ENCODE data around the gene FES.

The FES gene

DNA sequence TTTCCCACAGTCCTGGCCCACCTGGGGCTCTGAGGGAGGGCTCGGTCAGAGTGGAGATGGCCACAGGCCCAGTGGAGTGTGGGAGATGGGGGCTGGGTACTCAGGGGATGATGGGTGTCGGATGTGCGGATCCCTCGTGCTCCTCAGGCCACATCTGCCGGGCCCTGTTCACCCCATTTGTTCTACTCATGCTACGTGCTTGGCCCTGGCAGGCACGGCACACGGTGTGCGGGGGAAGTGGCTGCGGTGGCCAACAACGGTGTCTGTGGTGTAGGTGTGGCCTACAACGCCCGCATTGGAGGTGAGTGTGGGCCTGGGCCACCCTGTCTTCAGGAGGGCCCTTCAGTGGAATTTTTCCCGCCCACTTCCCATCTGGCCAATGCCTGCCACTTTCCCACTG is 7.0 kb upstream of the FES start:
- no peak for DNase-seq

DNA sequence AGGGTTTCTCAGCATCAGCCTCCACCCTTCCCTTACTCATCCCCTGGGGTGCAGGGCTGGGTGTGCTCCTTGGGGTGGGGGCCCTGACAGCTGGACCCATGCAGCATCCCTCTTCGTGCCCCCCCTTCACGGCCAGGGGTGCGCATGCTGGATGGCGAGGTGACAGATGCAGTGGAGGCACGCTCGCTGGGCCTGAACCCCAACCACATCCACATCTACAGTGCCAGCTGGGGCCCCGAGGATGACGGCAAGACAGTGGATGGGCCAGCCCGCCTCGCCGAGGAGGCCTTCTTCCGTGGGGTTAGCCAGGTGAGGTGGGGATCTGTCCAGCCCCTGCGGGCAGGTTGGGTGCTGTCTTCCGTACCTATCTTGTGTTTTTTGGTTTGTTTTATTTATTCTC is 6.3 kb upstream of the FES start:
- no peak for DNase-seq

DNA sequence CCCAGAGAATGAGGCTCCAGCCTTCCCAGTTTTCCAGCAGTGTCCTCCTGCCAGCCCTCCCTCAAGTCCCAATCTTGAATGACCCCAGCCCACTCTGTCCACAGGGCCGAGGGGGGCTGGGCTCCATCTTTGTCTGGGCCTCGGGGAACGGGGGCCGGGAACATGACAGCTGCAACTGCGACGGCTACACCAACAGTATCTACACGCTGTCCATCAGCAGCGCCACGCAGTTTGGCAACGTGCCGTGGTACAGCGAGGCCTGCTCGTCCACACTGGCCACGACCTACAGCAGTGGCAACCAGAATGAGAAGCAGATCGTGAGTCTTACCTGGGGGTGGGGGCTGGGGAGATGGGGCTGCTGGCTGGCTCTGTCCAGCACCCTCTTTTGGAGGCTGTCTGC is 5.6 kb upstream of the FES start:
- DNase-seq, result no peak

DNA sequence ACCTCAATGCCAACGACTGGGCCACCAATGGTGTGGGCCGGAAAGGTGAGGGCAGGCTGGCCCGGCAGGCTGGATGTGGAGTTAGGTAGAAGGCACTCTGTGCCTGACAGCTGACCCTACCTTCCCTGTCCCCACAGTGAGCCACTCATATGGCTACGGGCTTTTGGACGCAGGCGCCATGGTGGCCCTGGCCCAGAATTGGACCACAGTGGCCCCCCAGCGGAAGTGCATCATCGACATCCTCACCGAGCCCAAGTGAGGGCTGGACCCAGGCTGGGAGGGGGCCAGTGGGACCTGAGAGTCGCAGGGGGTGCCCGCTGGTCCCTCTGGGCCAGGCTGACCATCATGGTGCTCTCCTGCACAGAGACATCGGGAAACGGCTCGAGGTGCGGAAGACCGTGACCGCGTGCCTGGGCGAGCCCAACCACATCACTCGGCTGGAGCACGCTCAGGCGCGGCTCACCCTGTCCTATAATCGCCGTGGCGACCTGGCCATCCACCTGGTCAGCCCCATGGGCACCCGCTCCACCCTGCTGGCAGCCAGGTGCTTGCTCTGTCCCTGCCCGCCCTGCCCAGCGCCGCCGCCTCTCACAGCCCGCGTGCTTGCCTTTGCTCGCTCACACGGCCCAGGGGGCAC is 4.5 kb upstream of the FES start:
- no peak for DNase-seq

DNA sequence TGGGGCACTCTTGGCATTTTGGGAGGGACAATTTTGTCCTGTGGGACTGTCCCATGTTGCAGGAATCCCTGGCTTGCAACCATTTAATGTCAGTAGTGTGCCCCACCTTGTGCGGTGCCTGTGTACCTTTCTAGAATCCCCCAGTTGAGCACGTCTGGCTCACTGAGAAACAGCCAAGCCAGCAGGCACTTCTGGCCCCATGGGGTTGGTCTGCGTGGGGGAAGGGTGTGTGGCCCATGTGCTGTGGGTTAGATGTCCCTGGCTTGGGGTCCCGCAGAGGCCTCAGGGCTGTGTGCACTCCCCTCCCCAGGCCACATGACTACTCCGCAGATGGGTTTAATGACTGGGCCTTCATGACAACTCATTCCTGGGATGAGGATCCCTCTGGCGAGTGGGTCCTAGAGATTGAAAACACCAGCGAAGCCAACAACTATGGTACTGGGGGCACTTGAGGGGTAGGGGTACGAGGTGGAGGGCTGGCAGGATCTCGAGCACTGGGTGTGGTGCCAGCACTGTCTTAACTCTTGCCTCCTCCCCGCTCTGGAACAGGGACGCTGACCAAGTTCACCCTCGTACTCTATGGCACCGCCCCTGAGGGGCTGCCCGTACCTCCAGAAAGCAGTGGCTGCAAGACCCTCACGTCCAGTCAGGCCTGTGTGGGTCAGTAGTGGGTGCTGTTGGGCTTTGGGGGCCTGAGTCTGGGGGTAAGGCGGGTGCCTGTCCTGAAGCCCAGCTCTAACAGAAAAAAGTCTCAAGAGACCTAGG is 3.7 kb upstream of the FES start:
- no peak for DNase-seq

DNA sequence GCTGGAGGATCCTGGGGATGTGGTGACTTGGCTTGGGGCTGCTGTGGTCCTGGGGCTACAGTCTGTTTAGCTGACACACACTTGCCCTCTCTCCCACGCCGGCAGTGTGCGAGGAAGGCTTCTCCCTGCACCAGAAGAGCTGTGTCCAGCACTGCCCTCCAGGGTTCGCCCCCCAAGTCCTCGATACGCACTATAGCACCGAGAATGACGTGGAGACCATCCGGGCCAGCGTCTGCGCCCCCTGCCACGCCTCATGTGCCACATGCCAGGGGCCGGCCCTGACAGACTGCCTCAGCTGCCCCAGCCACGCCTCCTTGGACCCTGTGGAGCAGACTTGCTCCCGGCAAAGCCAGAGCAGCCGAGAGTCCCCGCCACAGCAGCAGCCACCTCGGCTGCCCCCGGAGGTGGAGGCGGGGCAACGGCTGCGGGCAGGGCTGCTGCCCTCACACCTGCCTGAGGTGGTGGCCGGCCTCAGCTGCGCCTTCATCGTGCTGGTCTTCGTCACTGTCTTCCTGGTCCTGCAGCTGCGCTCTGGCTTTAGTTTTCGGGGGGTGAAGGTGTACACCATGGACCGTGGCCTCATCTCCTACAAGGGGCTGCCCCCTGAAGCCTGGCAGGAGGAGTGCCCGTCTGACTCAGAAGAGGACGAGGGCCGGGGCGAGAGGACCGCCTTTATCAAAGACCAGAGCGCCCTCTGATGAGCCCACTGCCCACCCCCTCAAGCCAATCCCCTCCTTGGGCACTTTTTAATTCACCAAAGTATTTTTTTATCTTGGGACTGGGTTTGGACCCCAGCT is 2.9 kb upstream of the FES start:
- no peak for DNase-seq

DNA sequence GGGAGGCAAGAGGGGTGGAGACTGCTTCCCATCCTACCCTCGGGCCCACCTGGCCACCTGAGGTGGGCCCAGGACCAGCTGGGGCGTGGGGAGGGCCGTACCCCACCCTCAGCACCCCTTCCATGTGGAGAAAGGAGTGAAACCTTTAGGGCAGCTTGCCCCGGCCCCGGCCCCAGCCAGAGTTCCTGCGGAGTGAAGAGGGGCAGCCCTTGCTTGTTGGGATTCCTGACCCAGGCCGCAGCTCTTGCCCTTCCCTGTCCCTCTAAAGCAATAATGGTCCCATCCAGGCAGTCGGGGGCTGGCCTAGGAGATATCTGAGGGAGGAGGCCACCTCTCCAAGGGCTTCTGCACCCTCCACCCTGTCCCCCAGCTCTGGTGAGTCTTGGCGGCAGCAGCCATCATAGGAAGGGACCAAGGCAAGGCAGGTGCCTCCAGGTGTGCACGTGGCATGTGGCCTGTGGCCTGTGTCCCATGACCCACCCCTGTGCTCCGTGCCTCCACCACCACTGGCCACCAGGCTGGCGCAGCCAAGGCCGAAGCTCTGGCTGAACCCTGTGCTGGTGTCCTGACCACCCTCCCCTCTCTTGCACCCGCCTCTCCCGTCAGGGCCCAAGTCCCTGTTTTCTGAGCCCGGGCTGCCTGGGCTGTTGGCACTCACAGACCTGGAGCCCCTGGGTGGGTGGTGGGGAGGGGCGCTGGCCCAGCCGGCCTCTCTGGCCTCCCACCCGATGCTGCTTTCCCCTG is 2.2 kb upstream of the FES start:
- no peak for DNase-seq

DNA sequence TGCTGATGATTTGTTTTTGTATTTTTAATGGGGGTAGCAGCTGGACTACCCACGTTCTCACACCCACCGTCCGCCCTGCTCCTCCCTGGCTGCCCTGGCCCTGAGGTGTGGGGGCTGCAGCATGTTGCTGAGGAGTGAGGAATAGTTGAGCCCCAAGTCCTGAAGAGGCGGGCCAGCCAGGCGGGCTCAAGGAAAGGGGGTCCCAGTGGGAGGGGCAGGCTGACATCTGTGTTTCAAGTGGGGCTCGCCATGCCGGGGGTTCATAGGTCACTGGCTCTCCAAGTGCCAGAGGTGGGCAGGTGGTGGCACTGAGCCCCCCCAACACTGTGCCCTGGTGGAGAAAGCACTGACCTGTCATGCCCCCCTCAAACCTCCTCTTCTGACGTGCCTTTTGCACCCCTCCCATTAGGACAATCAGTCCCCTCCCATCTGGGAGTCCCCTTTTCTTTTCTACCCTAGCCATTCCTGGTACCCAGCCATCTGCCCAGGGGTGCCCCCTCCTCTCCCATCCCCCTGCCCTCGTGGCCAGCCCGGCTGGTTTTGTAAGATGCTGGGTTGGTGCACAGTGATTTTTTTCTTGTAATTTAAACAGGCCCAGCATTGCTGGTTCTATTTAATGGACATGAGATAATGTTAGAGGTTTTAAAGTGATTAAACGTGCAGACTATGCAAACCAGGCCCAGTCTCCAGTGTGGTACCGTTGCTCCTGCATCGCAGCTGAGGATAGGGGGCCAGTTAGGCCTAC is 1.4 kb upstream of the FES start:
- DNase-seq, result no peak

DNA sequence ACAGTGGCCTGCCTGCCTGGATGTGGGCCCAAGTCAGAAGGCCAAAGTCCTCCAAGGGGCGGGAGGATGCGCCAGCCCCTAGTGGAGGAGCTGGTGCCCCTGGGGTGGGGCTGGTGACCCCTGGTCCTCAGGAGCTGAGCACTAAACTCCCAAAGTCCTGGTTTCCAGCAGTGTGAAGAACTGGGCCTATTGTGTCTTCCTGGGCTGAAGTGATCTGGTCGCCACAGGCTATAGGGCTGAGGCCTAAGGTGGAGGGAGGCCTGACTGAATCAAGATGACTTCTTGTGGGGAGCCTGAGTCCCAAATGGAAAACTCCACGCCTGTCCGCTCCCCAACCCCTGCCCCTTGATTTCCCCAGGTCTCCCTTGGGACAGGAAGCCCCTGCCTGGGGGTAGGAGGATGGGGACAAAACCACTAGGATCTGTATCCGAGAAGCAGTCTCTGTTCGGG is 753 bp upstream of the FES start:
- peak; percentile 49 for DNase-seq

DNA sequence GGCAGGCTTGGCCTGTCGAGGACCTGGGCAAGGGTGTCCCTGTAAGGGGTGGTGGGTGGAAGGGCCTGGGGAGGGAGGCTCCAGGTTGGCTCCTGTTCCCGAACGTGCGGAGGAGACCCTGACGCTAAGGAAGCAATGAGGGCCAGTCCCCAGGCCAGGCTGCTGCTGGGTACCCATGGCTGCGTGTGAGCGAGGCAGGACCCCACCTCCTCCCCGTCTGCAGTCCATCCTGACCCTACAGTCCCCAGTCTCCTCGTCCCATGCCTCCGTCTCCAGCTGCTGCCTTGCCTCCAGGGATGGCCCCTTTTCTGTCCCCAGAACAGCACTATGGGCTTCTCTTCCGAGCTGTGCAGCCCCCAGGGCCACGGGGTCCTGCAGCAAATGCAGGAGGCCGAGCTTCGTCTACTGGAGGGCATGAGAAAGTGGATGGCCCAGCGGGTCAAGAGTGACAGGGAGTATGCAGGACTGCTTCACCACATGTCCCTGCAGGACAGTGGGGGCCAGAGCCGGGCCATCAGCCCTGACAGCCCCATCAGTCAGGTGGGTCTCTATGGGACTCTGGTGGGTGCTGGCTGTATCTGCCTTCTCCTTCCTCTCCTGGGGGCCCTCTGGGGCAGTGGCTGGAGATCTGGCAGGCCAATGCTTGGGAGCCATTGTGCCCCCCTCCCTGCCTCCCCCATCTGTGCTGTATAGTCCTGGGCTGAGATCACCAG is 571 bp downstream of the FES start:
- peak; percentile 47 for DNase-seq

DNA sequence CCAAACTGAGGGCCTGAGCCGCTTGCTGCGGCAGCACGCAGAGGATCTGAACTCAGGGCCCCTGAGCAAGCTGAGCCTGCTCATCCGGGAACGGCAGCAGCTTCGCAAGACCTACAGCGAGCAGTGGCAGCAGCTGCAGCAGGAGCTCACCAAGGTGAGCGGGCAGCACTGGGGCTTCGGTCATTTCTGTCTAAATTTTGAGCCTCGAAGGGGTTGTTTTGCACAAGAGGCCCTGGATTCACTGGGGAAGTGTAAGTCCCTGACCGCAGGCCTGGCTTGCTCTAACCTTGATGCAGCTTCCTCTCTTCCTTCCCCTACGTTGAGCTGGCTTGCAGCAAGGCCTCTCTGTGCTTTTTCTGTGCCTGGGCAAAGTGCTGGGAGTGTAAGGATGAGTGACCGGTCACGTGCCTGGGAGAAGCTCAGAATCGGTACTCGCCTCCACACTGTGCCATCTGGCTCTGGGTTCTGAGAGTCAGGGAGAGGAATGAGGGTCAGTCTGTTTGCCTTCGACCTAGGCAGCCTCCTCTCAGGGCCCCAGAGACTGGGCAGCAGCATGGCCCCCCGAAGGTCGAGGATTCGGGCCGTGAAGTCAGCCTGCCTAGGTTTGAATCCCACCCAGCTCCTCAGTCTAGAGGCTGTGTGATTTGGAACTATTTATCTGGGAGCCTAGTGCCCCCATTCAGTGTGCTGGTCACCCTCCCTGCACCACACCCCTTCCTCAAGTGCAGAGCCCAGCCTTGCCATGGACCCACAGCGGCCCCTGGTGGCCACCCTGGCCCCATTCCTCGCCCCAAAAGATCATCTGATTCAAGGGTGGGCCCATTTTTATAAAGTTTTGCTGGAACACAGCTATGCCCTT is 1.4 kb downstream of the FES start:
- peak; percentile 93 for DNase-seq

DNA sequence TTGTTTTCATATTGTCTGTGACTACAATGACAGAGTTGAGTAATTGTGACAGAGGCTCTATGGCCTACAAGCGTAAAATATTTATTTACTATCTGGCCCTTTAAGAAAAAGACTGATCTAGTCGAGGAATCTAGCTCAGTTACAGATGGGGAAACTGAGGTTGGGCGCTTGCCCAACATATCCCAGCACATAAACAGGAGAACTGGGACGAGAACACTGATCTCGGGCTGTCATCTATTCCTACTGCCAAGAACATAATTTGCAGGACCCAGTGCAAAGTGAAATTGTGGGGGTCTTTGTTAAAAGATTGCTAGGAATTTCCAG is 1.9 kb downstream of the FES start:
- no peak for DNase-seq

DNA sequence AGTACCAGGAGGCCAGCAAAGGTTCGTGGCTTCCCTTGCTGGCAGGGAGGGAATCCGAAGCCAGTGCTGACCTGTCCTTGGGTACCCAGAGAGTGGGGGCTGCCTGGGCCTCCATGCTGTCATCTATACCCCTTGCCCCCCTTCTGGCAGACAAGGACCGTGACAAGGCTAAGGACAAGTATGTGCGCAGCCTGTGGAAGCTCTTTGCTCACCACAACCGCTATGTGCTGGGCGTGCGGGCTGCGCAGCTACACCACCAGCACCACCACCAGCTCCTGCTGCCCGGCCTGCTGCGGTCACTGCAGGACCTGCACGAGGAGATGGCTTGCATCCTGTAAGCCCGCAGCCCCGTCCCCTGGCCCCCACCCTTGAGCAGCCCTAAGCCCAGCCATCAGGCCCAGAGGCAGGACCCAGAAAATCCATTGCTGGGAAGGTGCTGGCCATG is 2.8 kb downstream of the FES start:
- no peak for DNase-seq

DNA sequence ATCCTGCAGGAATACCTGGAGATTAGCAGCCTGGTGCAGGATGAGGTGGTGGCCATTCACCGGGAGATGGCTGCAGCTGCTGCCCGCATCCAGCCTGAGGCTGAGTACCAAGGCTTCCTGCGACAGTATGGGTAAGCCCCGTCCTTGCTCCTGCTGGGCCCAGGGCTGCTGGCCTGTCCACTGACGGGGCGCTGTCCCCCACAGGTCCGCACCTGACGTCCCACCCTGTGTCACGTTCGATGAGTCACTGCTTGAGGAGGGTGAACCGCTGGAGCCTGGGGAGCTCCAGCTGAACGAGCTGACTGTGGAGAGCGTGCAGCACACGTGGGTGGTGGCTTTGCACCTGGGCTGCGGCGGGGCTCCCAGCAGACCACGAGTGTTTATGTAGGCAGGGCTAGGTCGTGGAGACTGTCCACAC is 5.0 kb downstream of the FES start:
- DNase-seq, result no peak

DNA sequence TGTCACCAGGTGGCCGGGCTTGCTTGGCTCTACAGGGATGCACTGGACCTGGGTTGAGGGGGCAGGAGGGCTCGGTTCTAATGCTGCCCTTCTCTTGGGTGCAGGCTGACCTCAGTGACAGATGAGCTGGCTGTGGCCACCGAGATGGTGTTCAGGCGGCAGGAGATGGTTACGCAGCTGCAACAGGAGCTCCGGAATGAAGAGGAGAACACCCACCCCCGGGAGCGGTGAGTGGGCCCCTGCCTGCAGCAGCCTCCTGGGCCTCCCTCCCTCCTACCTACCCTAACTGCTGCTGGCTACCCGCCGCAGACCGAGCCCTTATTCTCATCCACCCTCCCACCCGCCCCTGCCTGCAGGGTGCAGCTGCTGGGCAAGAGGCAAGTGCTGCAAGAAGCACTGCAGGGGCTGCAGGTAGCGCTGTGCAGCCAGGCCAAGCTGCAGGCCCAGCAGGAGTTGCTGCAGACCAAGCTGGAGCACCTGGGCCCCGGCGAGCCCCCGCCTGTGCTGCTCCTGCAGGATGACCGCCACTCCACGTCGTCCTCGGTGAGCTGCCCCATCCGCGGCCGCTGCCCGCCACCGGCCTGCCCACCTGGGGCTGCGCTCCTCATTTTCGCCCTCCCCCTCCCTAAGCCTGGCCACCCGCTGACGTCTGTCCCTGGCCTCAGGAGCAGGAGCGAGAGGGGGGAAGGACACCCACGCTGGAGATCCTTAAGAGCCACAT is 5.6 kb downstream of the FES start:
- no peak for DNase-seq

DNA sequence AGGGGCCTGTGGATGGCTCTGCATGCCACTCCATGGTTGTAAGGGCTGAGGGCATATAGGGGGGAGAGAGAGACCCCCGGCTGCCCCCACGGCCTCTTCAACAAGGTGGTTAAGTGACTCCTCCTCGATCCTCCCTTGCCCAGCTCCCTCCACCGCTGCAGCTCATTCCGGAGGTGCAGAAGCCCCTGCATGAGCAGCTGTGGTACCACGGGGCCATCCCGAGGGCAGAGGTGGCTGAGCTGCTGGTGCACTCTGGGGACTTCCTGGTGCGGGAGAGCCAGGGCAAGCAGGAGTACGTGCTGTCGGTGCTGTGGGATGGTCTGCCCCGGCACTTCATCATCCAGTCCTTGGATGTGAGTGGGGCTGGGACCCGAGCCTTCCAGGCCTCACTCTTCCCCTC is 6.5 kb downstream of the FES start:
- DNase-seq, result no peak

DNA sequence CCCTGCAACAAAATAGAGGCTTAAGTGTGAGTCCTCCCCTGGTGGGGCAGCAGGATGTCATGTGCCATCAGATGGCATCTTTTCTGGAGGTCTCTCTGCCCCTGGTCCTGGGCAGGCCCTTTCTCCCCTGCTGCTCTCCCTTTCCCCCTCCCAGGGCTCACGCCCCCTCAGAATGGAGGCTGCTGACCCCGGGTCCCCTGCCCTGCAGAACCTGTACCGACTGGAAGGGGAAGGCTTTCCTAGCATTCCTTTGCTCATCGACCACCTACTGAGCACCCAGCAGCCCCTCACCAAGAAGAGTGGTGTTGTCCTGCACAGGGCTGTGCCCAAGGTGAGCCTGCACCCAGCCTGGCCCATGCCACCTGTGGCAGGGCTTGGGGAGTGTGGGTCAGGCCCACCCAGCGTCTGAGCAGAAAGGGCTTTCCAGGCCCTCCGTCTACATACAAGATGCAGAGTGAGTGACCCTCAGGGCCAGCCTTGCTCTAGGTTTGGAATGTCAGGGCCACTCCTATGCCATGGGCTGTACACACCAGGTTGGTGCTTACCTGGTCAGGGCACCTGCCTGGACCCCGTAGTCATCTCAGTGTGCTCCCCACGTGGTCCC is 7.1 kb downstream of the FES start:
- DNase-seq, result no peak

DNA sequence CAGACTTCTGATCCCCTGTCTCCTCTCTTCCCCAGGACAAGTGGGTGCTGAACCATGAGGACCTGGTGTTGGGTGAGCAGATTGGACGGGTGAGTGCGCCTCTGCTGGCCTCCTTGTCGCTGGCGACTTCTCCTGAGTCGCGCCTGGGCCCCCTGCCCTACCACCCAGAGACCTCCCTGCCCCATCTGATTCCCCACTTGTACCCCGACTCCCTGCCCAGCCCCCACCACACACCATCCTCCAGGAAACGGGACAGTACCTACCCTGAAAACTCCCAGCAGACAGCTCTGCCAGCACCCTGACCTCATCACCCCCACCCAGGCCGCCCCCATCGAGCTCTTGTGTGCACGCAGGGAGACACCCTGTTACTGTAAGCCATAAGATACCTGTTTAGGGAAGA is 7.7 kb downstream of the FES start:
- DNase-seq, result no peak

DNA sequence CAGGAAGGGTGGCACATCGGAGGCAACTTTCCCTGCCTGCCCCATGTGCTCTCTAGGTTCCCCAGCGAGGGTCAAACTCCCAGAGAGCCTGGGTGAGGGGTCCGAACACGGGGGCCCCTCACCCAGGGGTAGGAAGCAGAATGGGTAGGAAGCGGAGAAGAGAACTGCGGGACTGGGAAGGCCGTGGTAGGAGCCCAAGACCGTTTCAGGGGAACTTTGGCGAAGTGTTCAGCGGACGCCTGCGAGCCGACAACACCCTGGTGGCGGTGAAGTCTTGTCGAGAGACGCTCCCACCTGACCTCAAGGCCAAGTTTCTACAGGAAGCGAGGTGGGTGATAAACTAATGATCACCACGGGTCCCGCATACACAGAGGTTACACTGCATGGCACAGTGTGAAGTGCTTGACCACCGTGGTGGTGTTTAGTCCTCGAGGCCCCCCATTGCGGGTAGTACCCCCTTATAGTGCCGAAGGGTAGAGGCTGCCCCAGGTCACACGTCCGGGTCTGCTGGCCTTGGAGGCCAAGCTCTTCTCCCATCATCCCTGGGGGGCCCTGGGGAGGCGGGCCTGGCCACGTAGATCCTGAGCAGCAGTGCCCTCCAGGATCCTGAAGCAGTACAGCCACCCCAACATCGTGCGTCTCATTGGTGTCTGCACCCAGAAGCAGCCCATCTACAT is 8.3 kb downstream of the FES start:
- no peak for DNase-seq

Data from hematopoietic multipotent progenitor cell treated with erythropoietin and hydrocortisone succinate and interleukin-3 and kit ligand, for 6 days (in vitro differentiated cells).